Motor neuron (in vitro differentiated cells): ENCODE data around the gene APBA2. TPM values are rescaled to one million over a fixed set of nuclear protein-coding genes. Genes with fewer than 3 reads are reported as not detected.

ENCODE experiments used
- ATAC-seq, 8 experiments: fragments of 200-7000 bp; cut with Tn5 transposase; replicated peaks in 6 of 8; 2 replicates each; pipeline ENCODE4 v1.8.0; 2021; ENCODE audit warnings: mild to moderate bottlenecking in 8 of 8, moderate library complexity in 8 of 8
- H3K27ac ChIP-seq, 2 donors: fragments of 250-450 bp; sonication (Bioruptor Pico); 2 replicates each; pipeline ENCODE4 v1.9.0; 2021; ENCODE audit warnings: antibody characterized with exemption in 2 of 2, mild to moderate bottlenecking in 2 of 2, moderate library complexity in 1 of 2
- H3K4me1 ChIP-seq, 2 donors: fragments of 250-450 bp; sonication (Bioruptor Pico); replicated peaks in 1 of 2; 2 replicates each; pipeline ENCODE4 v1.6.1; 2021; ENCODE audit warnings: antibody characterized with exemption in 2 of 2, mild to moderate bottlenecking in 2 of 2, moderate library complexity in 1 of 2
- H3K4me3 ChIP-seq, 5 donors: fragments of 250-450 bp; sonication (Bioruptor Pico); 2 replicates each; pipeline ENCODE4 v1.9.0; 2021; ENCODE audit warnings: antibody characterized with exemption in 5 of 5, mild to moderate bottlenecking in 5 of 5, moderate library complexity in 4 of 5
- WGBS, 10 experiments: fragments of 450-650 bp; shearing (Covaris generic); methylation state at CpG; one replicate each; pipeline ENCODE4 v1.0.0; 2022; 5-methylcytosine and 5-hydroxymethylcytosine counted together
- in situ Hi-C, 9 experiments: fragments of 400-800 bp; cut with MboI; loops; one replicate each; pipeline ENCODE4 v1.15.0; 2021; ENCODE audit warnings: low sequenced_read_pairs in 9 of 9, low pct_unique_long_range_greater_than_20kb in 2 of 9; ENCODE audit not compliant: unreplicated experiment in 9 of 9
- total RNA-seq, 8 experiments: library from RNA; unstranded; fragments of 300-600 nt; gene quantifications; 2 replicates each; pipeline versions ENCODE4 v1.2.3 to v1.2.4, GENCODE V29; 2022

APBA2 gene
- total RNA-seq, 8 experiments from 2014 or later, result 7.8 to 66.8 (median 40.0) TPM

GRCh38 chr15:29062626-29063025 is 176.9 kb downstream of the APBA2 start:
- Histone ChIP-seq H3K27ac (no peak overlapping the region), H3K4me3 (no peak overlapping the region), H3K4me1 (peaks cover 23 to 26% of the 10 kb centered on the region in 2 donors)
- peak in 6 of 8 experiments; percentile 14 to 29 (median 22) for ATAC-seq
- WGBS, 10 experiments, result 0 to 86% (median 83%) methylated on average over 1 to 5 of the region's 7 CpGs; no CpG with 5 or more reads in 6 of the 10 experiments
- in situ Hi-C loops, result no loop called here

- Histone ChIP-seq H3K4me3 (no peak overlapping the region), H3K4me1 (peaks cover 30 to 33% of the 10 kb centered on the region in 2 donors), H3K27ac (no peak overlapping the region)
- 0 to 100% methylated on average over 1 to 2 of the region's 5 CpGs; no CpG with 5 or more reads in 8 of the 10 experiments for WGBS, 10 experiments
- ATAC-seq, result no peak
- in situ Hi-C loops, result no loop called here
Observed at GRCh38 chr15:29063646-29064045, 177.9 kb downstream of the APBA2 start.

GRCh38 chr15:29064290-29064689 is 178.5 kb downstream of the APBA2 start:
- 0 to 90% (median 63%) methylated on average over 1 to 7 of the region's 8 CpGs; no CpG with 5 or more reads in 4 of the 10 experiments for WGBS, 10 experiments
- no peak for ATAC-seq
- Histone ChIP-seq H3K4me1 (peaks cover 34 to 35% of the 10 kb centered on the region in 2 donors), H3K27ac (no peak overlapping the region), H3K4me3 (no peak overlapping the region)
- in situ Hi-C loops, result no loop called here

GRCh38 chr15:29064731-29065130 is 179.0 kb downstream of the APBA2 start:
- 90 to 100% (median 100%) methylated on average over 1 to 2 of the region's 8 CpGs; no CpG with 5 or more reads in 7 of the 10 experiments for WGBS, 10 experiments
- in situ Hi-C loops, result no loop called here

GRCh38 chr15:29065571-29065970 is 179.8 kb downstream of the APBA2 start:
- peak in 1 of 8 experiments; percentile 23 for ATAC-seq
- in situ Hi-C loops, result no loop called here
- Histone ChIP-seq H3K4me1 (peaks cover 47 to 48% of the 10 kb centered on the region in 2 donors), H3K4me3 (no peak overlapping the region), H3K27ac (no peak overlapping the region)
- WGBS, 10 experiments, result 80 to 100% (median 96%) methylated on average over 1 to 2 of the region's 5 CpGs; no CpG with 5 or more reads in 6 of the 10 experiments

More at GRCh38 chr15:29064731-29065130, 179.0 kb downstream of the APBA2 start:
- Histone ChIP-seq H3K4me1 (peaks cover 38 to 39% of the 10 kb centered on the region in 2 donors), H3K27ac (no peak overlapping the region), H3K4me3 (no peak overlapping the region)
- ATAC-seq, result no peak

- H3K4me3 ChIP-seq, result no peak overlapping the region
- no peak for ATAC-seq
- 17 to 93% (median 80%) methylated on average over 1 to 5 of the region's 5 CpGs for WGBS, 10 experiments
- in situ Hi-C loops, result no loop called here
- no peak overlapping the region for H3K27ac ChIP-seq
- H3K4me1 ChIP-seq, result peaks cover 49 to 54% of the 10 kb centered on the region in 2 donors
Observed at GRCh38 chr15:29066310-29066709, 180.5 kb downstream of the APBA2 start.

GRCh38 chr15:29066838-29067237 is 181.1 kb downstream of the APBA2 start:
- Histone ChIP-seq H3K4me1 (peaks cover 49 to 57% of the 10 kb centered on the region in 2 donors), H3K4me3 (no peak overlapping the region), H3K27ac (no peak overlapping the region)
- 0 to 100% (median 53%) methylated on average over 1 to 2 of the region's 2 CpGs; no CpG with 5 or more reads in 5 of the 10 experiments for WGBS, 10 experiments
- in situ Hi-C loops, result no loop called here
- no peak for ATAC-seq

GRCh38 chr15:29067949-29068348 is 182.2 kb downstream of the APBA2 start:
- no peak overlapping the region for H3K4me3 ChIP-seq
- in situ Hi-C loops, result no loop called here
- WGBS, 10 experiments, result 34 to 88% (median 62%) methylated on average over 1 to 7 of the region's 7 CpGs; no CpG with 5 or more reads in 1 of the 10 experiments
- peak overlapping the region; percentile 33 to 70 for H3K27ac ChIP-seq
- ATAC-seq, result no peak
- peaks cover 47 to 56% of the 10 kb centered on the region in 2 donors for H3K4me1 ChIP-seq

GRCh38 chr15:29070471-29071231 is 184.9 kb downstream of the APBA2 start:
- Histone ChIP-seq H3K4me3 (no peak overlapping the region), H3K4me1 (peaks cover 47 to 56% of the 10 kb centered on the region in 2 donors), H3K27ac (peak overlapping the region; percentile 73 to 79)
- peak in 5 of 8 experiments; percentile 54 to 72 (median 63) for ATAC-seq
- 54 to 86% (median 77%) methylated on average over 1 to 15 of the region's 17 CpGs; no CpG with 5 or more reads in 2 of the 10 experiments for WGBS, 10 experiments
- in situ Hi-C loops, result loop anchor here in 1 of 9 experiments (10.0 kb wide), 1 partner anchor 56 kb away; no protein-coding TSS in a partner anchor

- H3K27ac ChIP-seq, result peak overlapping the region; percentile 75 to 79
- peak in 5 of 8 experiments; percentile 57 to 79 (median 68) for ATAC-seq
Observed at GRCh38 chr15:29071232-29071881, 185.6 kb downstream of the APBA2 start.

GRCh38 chr15:29071882-29072273 is 186.1 kb downstream of the APBA2 start:
- in situ Hi-C loops, result loop anchor here in 1 of 9 experiments (10.0 kb wide), 1 partner anchor 57 kb away; no protein-coding TSS in a partner anchor
- peak overlapping the region; percentile 75 to 79 for H3K27ac ChIP-seq
- ATAC-seq, result peak in 2 of 8 experiments; percentile 22 to 25
- no peak overlapping the region for H3K4me3 ChIP-seq
- WGBS, 10 experiments, result 35 to 89% (median 70%) methylated on average over 2 to 6 of the region's 7 CpGs; no CpG with 5 or more reads in 6 of the 10 experiments
- H3K4me1 ChIP-seq, result peaks cover 45 to 53% of the 10 kb centered on the region in 2 donors

More at GRCh38 chr15:29071232-29071881, 185.6 kb downstream of the APBA2 start:
- H3K4me1 ChIP-seq, result peaks cover 47 to 55% of the 10 kb centered on the region in 2 donors
- no peak overlapping the region for H3K4me3 ChIP-seq
- in situ Hi-C loops, result loop anchor here in 1 of 9 experiments (10.0 kb wide), 1 partner anchor 57 kb away; no protein-coding TSS in a partner anchor
- WGBS, 10 experiments, result 20 to 82% (median 46%) methylated on average over 1 to 8 of the region's 11 CpGs; no CpG with 5 or more reads in 5 of the 10 experiments

GRCh38 chr15:29072444-29072843 is 186.7 kb downstream of the APBA2 start:
- WGBS, 10 experiments, result 0 to 100% methylated on average over 1 of the region's 5 CpGs; no CpG with 5 or more reads in 8 of the 10 experiments
- in situ Hi-C loops, result loop anchor here in 1 of 9 experiments (10.0 kb wide), 1 partner anchor 58 kb away; no protein-coding TSS in a partner anchor
- Histone ChIP-seq H3K4me3 (no peak overlapping the region), H3K27ac (peak overlapping the region; percentile 20 to 79), H3K4me1 (peaks cover 41 to 47% of the 10 kb centered on the region in 2 donors)
- no peak for ATAC-seq
